Left lobe of liver (tissue), 2 donors: Measurements from ENCODE around the gene FSTL5. TPM values are rescaled to one million over a fixed set of nuclear protein-coding genes. Genes with fewer than 3 reads are reported as not detected.
"Not testable (repeated sequence)": the region's sequence is repeated elsewhere in the genome, so short reads cannot be mapped to it uniquely, and the experiment has no call there.

ENCODE experiments used
- ATAC-seq: fragments of 200-7000 bp; cut with Tn5 transposase; one replicate; pipeline ENCODE4 v1.9.1; 2020; ENCODE audit warnings: mild to moderate bottlenecking, moderate library complexity
- DNase-seq: peaks from one replicate; pipeline ENCODE4 v3.0.0-alpha.2; 2020; ENCODE audit warnings: low spot score
- total RNA-seq: library from RNA; stranded (reverse); gene quantifications from one replicate; pipeline ENCODE4 v1.2.1, GENCODE V29; 2021
- donor health status: DM: no; HTN: no; CAD: no; lungs with moderate emphysema.
- donor health status: DM: no; HTN: yes; CAD: no.

FSTL5 gene
- total RNA-seq, 1 donor from 2014 or later, result 0.68 TPM

- ATAC-seq (no peak), DNase-seq (no peak)
Observed at GRCh38 chr4:162104459-162105124, 59.2 kb downstream of the FSTL5 start.

GRCh38 chr4:162103908-162104307, 59.9 kb downstream of the FSTL5 start:
- DNase-seq, ATAC-seq: not testable (repeated sequence)

- ATAC-seq, result no peak
- no peak for DNase-seq
Observed at GRCh38 chr4:162102713-162103112, 61.1 kb downstream of the FSTL5 start.

- DNase-seq (no peak), ATAC-seq (no peak)
Observed at GRCh38 chr4:162101337-162101736, 62.5 kb downstream of the FSTL5 start.

- ATAC-seq, result no peak
Observed at GRCh38 chr4:162075726-162076125, 88.1 kb downstream of the FSTL5 start.

GRCh38 chr4:162061214-162061613, 102.6 kb downstream of the FSTL5 start:
- no peak for ATAC-seq
- DNase-seq, result no peak

More at GRCh38 chr4:162075726-162076125, 88.1 kb downstream of the FSTL5 start:
- no peak for DNase-seq

- DNase-seq, result no peak
- no peak for ATAC-seq
Observed at GRCh38 chr4:162059656-162060055, 104.1 kb downstream of the FSTL5 start.

- DNase-seq, result no peak
- ATAC-seq, result no peak
Observed at GRCh38 chr4:162056990-162057389, 106.8 kb downstream of the FSTL5 start.

GRCh38 chr4:162046135-162046534, 117.7 kb downstream of the FSTL5 start:
- ATAC-seq (no peak), DNase-seq (no peak)

- ATAC-seq, result no peak
Observed at GRCh38 chr4:162038112-162038511, 125.7 kb downstream of the FSTL5 start.

GRCh38 chr4:162017863-162018262, 145.9 kb downstream of the FSTL5 start:
- ATAC-seq (no peak), DNase-seq (no peak)

More at GRCh38 chr4:162038112-162038511, 125.7 kb downstream of the FSTL5 start:
- no peak for DNase-seq

GRCh38 chr4:162016991-162017390, 146.8 kb downstream of the FSTL5 start:
- no peak for ATAC-seq
- no peak for DNase-seq

- DNase-seq, result no peak
- no peak for ATAC-seq
Observed at GRCh38 chr4:162016219-162016618, 147.6 kb downstream of the FSTL5 start.

- no peak for DNase-seq
- ATAC-seq, result no peak
Observed at GRCh38 chr4:162015090-162015489, 148.7 kb downstream of the FSTL5 start.

- ATAC-seq (no peak), DNase-seq (no peak)
Observed at GRCh38 chr4:162011089-162011488, 152.7 kb downstream of the FSTL5 start.

- no peak for ATAC-seq
- DNase-seq, result no peak
Observed at GRCh38 chr4:162010362-162010761, 153.4 kb downstream of the FSTL5 start.

- DNase-seq (no peak), ATAC-seq (no peak)
Observed at GRCh38 chr4:161992317-161992716, 171.5 kb downstream of the FSTL5 start.

GRCh38 chr4:161991811-161992210, 172.0 kb downstream of the FSTL5 start:
- ATAC-seq, result no peak

GRCh38 chr4:161990721-161991120, 173.1 kb downstream of the FSTL5 start:
- ATAC-seq (no peak), DNase-seq (no peak)

More at GRCh38 chr4:161991811-161992210, 172.0 kb downstream of the FSTL5 start:
- no peak for DNase-seq

GRCh38 chr4:161988946-161989345, 174.9 kb downstream of the FSTL5 start:
- DNase-seq (no peak), ATAC-seq (no peak)

GRCh38 chr4:161987611-161988010, 176.2 kb downstream of the FSTL5 start:
- no peak for DNase-seq
- no peak for ATAC-seq

GRCh38 chr4:161952382-161952781, 211.4 kb downstream of the FSTL5 start:
- no peak for DNase-seq
- no peak for ATAC-seq
